Mucosa of stomach (tissue), 1 donor: Measurements from ENCODE around the gene VWA8.

ENCODE experiments used
- H3K27me3 ChIP-seq: one replicate; pipeline ENCODE4 v1.7.0; 2013; ENCODE audit warnings: mild to moderate bottlenecking, low read length; ENCODE audit not compliant: control insufficient read depth, insufficient read depth
- H3K36me3 ChIP-seq: one replicate; pipeline ENCODE4 v1.7.0; 2013; ENCODE audit warnings: low read length; ENCODE audit not compliant: control insufficient read depth, insufficient read depth
- H3K4me1 ChIP-seq: one replicate; pipeline ENCODE4 v1.7.0; 2013; ENCODE audit warnings: mild to moderate bottlenecking, low read length; ENCODE audit not compliant: control insufficient read depth, insufficient read depth
- H3K4me3 ChIP-seq: one replicate; pipeline ENCODE4 v1.7.0; 2013; ENCODE audit warnings: low read length
- H3K9ac ChIP-seq: one replicate; pipeline ENCODE4 v1.7.0; 2013; ENCODE audit warnings: mild to moderate bottlenecking, low read length, moderate library complexity
- H3K9me3 ChIP-seq: one replicate; pipeline ENCODE4 v1.7.0; 2013; ENCODE audit warnings: mild to moderate bottlenecking, low read length, moderate library complexity; ENCODE audit not compliant: control insufficient read depth
- donor health status: Pancreatic carcinoma.

VWA8 gene

DNA sequence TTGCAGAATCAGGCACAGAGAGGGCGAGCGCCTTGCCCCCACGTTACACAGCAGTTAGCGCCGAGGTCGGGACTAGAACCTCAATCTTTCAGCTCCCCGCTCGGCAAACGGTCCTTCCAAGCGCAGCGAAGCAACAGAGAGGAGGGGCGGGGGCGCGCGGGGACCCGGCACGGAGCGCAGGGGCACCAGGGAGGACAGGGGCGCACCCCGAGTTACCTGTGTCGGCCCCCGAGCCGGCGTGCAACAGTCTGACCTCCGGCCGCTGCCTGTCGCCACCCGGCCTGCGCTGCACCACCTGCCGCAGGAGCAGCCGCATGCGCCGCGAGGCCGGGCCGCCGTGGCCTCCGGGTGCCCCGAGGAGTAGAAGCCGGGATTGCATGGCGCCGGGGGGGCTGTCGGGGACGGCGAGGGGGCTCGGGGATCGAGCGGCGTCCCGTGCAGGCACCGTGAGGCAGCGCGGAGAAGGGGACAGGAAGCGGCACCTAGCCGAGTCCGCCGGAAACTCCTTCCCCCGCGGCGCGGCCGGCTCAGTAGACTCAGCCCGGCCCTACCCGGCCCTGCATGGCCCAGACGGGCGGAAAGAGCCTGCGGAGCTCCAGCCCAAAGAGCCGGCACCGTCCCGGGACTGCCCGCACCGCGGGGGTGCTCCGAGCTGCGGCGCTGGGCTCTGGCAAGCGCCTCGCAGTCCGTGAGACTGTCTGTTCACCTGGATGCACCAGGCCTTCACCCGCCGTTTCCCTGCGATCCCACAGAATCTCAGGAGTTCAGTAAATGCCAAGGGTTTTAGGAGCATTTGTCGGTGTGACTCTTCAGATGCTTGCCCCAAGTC is at the start of gene VWA8:
Gene VWA8 (minus strand): TSS at position 473 of the 829 bp plus-strand sequence. CDS start 94 bp downstream, at position 379.
- H3K9ac ChIP-seq: peak within 1 kb of the TSS; percentile 68
- H3K4me3 ChIP-seq: peak within 1 kb of the TSS; percentile 51
- H3K36me3 ChIP-seq: no peaks in the 10 kb centered on the region
- H3K27me3 ChIP-seq: no peaks in the 10 kb centered on the region
- no peaks in the 10 kb centered on the region for H3K9me3 ChIP-seq
- H3K4me1 ChIP-seq: no peaks in the 10 kb centered on the region

DNA sequence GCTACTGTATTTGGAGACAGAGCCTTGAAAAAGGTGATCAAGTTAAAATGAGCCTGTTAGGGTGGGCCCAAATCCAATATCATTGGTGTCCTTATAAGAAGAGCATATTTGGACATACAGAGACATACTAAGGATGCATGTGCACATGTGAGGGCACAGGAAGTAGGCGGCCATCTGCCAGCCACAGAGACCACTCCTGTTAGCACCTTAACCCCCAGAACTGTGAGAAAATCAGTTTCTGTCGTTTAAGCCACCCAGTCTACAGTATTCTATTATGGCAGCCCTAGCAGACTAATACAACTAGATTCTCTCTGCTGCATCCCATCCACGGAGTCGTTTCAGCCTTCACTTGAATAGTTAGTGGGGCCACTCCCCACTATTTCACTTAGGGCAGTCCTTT is 48.1 kb upstream of the VWA8 start:
- peaks cover 6% of the 10 kb centered on the region for H3K4me1 ChIP-seq
- no peaks in the 10 kb centered on the region for H3K36me3 ChIP-seq
- no peak overlapping the region for H3K9ac ChIP-seq
- H3K27me3 ChIP-seq: no peaks in the 10 kb centered on the region
- no peak overlapping the region for H3K4me3 ChIP-seq
- H3K9me3 ChIP-seq: no peaks in the 10 kb centered on the region

DNA sequence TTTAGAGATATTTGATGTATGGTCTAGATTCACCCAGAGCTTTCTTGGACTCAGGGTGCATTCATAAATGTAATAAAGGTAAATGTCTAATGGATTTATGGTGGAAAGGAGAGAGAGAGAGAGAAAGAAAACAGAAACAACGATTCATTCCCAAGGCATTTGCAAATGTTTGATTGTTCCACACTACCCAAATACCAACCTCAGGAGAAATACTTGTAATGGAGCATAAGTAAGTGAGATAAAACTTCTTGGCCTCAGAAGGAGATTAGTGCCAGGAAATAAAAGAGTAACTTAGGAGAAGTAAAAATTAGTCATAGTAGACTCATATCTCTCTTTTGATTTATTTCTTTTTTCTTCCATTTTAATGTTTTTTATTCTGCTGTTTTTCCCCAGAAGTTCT is 46.9 kb upstream of the VWA8 start:
- Histone ChIP-seq H3K27me3 (no peaks in the 10 kb centered on the region), H3K4me1 (peaks cover 6% of the 10 kb centered on the region), H3K9me3 (no peaks in the 10 kb centered on the region), H3K36me3 (no peaks in the 10 kb centered on the region), H3K4me3 (no peak overlapping the region), H3K9ac (no peak overlapping the region)

DNA sequence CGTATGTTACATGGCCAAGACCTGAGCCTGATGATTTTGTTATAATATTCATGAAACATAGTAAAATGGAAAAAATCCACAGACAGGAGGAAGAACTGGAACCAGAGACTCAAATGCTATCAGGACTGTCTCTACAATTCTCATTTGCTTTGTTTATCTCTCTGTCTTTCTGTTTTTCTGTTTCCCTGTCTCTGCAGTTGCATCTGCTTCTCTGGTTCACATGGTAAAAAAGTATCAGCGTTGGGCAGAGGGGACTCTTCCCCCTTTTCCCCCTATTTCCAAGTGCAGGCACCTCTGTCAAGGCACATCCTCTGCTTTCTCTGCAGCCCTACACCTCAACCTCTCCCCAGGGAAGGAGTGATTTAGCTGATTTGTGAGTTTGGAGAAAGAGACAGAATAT is 41.2 kb upstream of the VWA8 start:
- Histone ChIP-seq H3K4me3 (no peak overlapping the region), H3K9me3 (no peaks in the 10 kb centered on the region), H3K36me3 (no peaks in the 10 kb centered on the region), H3K9ac (no peak overlapping the region), H3K4me1 (no peaks in the 10 kb centered on the region), H3K27me3 (no peaks in the 10 kb centered on the region)

DNA sequence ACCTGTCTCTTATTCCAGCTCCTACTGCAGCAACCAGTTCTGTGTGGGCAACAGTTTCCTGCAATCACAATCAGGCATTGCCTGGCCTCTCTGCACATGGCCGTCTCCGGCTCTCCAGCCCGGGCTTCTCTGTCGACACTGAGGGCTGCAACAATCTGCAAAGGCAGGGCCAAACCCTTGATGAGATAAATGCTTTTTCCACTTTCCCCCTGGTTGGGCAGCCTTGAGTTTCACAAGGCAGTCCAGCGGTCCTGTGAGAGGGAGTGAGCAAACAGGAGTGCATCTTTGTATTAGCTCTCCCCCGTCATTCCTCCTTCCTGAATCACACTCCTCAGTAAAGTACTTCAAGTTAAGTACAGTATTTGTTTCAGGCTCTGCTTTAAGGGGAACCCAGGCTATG is 40.7 kb upstream of the VWA8 start:
- no peak overlapping the region for H3K4me3 ChIP-seq
- no peaks in the 10 kb centered on the region for H3K36me3 ChIP-seq
- no peaks in the 10 kb centered on the region for H3K27me3 ChIP-seq
- H3K9ac ChIP-seq: no peak overlapping the region
- no peaks in the 10 kb centered on the region for H3K9me3 ChIP-seq
- no peaks in the 10 kb centered on the region for H3K4me1 ChIP-seq

DNA sequence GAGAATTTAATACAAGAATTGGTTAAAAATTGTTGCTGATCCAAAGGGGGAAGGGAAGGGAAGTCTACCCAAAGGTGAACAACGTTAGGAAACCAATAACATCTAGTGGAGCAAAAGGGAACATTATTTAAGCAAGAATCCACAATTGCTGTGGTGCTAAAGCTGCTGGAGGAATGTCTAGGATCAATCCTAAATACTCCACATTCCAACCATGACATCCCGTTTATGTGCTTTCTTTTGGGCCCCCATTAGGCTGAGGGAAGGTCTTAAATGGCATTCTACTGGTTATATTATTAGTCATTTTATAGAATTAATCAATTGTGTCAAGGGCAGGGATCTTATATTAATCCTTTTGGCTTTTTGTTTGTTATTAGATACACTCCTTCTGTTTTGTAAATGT is 39.9 kb upstream of the VWA8 start:
- Histone ChIP-seq H3K27me3 (no peaks in the 10 kb centered on the region), H3K4me1 (peaks cover 2% of the 10 kb centered on the region), H3K9me3 (no peaks in the 10 kb centered on the region), H3K36me3 (no peaks in the 10 kb centered on the region), H3K4me3 (no peak overlapping the region), H3K9ac (no peak overlapping the region)

DNA sequence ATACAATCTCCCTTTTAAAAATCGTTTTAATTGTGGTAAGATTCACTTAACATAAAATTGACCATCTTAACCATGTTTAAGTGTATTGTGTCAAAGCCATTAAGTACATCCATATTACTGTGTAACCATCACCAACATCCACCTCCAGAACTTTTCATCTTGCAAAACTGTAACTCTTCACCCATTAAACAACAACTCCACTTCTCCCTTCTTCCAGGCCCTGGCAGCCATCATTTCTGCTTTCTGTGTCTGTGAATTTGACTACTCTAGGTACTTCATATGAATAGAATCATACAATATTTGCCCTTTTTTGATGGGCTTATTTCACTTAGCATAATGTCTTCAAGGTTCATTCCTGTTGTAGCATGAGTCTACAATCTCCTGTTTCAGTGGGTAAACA is 36.5 kb upstream of the VWA8 start:
- H3K36me3 ChIP-seq: no peaks in the 10 kb centered on the region
- H3K4me1 ChIP-seq: peaks cover 4% of the 10 kb centered on the region
- no peak overlapping the region for H3K9ac ChIP-seq
- H3K9me3 ChIP-seq: no peaks in the 10 kb centered on the region
- no peaks in the 10 kb centered on the region for H3K27me3 ChIP-seq
- no peak overlapping the region for H3K4me3 ChIP-seq

DNA sequence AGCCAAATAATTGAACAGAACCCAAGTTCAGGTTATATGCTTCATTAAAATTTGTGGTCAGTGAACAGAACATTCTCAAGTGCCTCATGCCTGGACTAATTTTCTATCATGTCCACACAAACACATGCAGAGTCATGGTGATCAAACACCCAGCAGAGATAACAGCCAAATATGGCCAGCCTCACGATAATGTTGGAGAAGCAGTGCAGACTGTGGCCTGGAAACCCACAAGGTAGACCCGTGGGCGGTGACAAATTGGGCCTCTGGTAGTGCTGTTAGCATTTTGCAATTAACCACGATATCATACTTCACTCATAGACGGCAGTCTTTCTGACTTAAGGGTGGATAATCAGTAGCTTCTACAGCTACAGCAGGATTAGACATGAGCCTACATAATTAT is 35.0 kb upstream of the VWA8 start:
- H3K4me1 ChIP-seq: peaks cover 4% of the 10 kb centered on the region
- H3K36me3 ChIP-seq: no peaks in the 10 kb centered on the region
- H3K9ac ChIP-seq: no peak overlapping the region
- H3K27me3 ChIP-seq: no peaks in the 10 kb centered on the region
- no peak overlapping the region for H3K4me3 ChIP-seq
- H3K9me3 ChIP-seq: no peaks in the 10 kb centered on the region

DNA sequence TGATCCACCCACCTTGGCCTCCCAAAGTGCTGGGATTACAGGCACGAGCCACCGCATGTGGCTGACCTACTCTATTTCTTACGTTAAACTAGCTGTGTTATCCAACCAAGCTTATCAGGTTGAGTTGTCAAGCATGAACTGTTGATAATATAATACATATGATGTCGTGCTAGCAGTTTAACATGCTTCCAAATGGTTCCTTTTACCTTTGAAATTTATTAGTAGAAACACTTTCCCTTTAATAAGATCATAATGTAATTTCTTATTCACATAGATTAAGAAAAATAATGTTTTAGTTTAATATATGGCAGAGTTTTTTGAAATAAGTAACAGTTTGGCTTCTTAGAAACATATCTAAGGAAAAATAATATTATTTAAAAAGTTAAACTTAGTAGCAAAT is 34.4 kb upstream of the VWA8 start:
- H3K9ac ChIP-seq: no peak overlapping the region
- H3K4me1 ChIP-seq: peaks cover 4% of the 10 kb centered on the region
- no peaks in the 10 kb centered on the region for H3K27me3 ChIP-seq
- H3K4me3 ChIP-seq: no peak overlapping the region
- H3K36me3 ChIP-seq: no peaks in the 10 kb centered on the region
- H3K9me3 ChIP-seq: no peaks in the 10 kb centered on the region

DNA sequence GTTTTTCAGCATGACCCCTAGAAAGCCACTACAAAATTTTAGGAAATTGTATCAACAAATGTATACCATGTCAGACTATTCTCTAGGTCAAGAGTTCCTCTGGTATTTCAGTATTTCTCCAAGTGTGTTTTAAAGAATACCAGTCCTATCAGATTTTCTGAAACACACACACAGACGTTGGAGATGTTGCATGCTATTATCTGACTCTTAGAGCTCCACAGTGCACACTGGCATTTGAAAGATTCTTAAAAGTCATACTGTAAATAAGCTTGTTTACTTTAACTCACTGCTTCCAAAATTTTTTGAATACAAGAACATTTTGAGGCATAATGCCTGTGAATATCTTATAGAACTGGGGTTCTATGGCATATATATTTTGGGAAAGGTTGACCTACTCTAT is 33.8 kb upstream of the VWA8 start:
- Histone ChIP-seq H3K27me3 (no peaks in the 10 kb centered on the region), H3K4me1 (peaks cover 4% of the 10 kb centered on the region), H3K4me3 (no peak overlapping the region), H3K9me3 (no peaks in the 10 kb centered on the region), H3K9ac (no peak overlapping the region), H3K36me3 (no peaks in the 10 kb centered on the region)

DNA sequence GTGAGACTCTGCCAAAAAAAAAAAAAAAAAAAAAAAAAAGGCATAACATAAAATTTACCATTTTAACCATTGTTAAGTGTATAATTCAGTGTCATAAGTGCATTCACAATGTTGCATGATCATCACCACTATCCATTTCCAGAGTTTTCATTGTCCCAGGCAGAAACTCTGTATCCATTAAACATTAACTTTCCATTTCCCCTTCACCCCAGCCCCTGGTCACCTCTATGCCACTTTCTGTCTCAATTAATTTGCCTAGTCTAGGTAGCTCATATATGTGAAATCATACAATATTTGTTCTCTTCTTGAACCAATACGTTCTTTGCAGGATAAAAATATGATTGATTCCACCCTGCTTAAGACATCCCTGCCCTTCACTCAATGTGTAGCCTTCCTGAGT is 31.0 kb upstream of the VWA8 start:
- Histone ChIP-seq H3K9me3 (no peaks in the 10 kb centered on the region), H3K27me3 (no peaks in the 10 kb centered on the region), H3K4me1 (peaks cover 4% of the 10 kb centered on the region), H3K36me3 (no peaks in the 10 kb centered on the region), H3K9ac (no peak overlapping the region), H3K4me3 (no peak overlapping the region)

DNA sequence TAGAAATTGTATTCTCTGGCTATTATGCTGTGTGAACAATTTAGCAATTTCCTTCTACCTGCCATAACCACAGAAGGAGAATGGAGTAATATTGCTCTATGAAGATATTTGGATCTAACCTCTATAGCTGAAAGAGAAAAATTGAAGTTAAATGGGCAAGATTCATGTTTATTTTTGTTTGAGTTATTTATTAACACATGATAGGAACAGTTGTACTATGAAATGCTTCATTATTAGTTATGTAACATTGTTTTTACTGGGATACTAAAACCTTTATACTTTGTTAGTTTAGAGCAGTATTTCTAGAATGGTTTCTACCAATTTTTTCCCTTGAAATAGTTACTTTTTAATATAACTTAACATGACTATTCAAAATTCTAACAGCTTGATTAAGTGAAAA is 27.3 kb upstream of the VWA8 start:
- no peaks in the 10 kb centered on the region for H3K36me3 ChIP-seq
- no peaks in the 10 kb centered on the region for H3K27me3 ChIP-seq
- H3K4me3 ChIP-seq: no peak overlapping the region
- no peaks in the 10 kb centered on the region for H3K9me3 ChIP-seq
- no peaks in the 10 kb centered on the region for H3K4me1 ChIP-seq
- H3K9ac ChIP-seq: no peak overlapping the region
